H1 (cell line): ENCODE results near the gene GCNT1.

ENCODE experiments used
- CEBPB ChIP-seq: IDR thresholded peaks from 2 replicates; pipeline ENCODE4 v1.6.1; 2012; ENCODE audit warnings: low read depth, low read length
- EGR1 ChIP-seq: IDR thresholded peaks from 2 replicates; pipeline ENCODE4 v1.6.1; 2011; ENCODE audit warnings: low read depth, low read length, borderline replicate concordance
- EP300 ChIP-seq, 2 experiments: IDR thresholded peaks; 1 replicate in 1 of 2; 2 replicates in 1 of 2; pipeline ENCODE4 v1.6.1; 2011 to 2012; ENCODE audit warnings: low read depth in 2 of 2, low read length in 2 of 2, mild to moderate bottlenecking in 2 of 2, borderline replicate concordance in 1 of 2, inconsistent platforms in 1 of 2, moderate library complexity in 1 of 2
- EZH2 ChIP-seq: fragments of 200-600 bp; sonication (generic); IDR thresholded peaks from 2 replicates; pipeline ENCODE4 v1.7.1; 2012; ENCODE audit warnings: low read depth, mild to moderate bottlenecking, moderate library complexity, low read length, inconsistent platforms; ENCODE audit not compliant: severe bottlenecking
- HDAC2 ChIP-seq, 2 experiments: fragments of 300-600 bp in 1 of 2; sonication (generic) in 1 of 2; IDR thresholded peaks; 2 replicates each; pipeline ENCODE4 v1.6.1; 2011 to 2012; ENCODE audit warnings: low read depth in 2 of 2, low read length in 2 of 2, mild to moderate bottlenecking in 2 of 2, moderate library complexity in 2 of 2, borderline replicate concordance in 1 of 2, inconsistent platforms in 1 of 2
- JUND ChIP-seq: IDR thresholded peaks from 2 replicates; pipeline ENCODE4 v1.6.1; 2011; ENCODE audit warnings: mild to moderate bottlenecking, improper control_type of control experiment, low read length
- MAFK ChIP-seq: IDR thresholded peaks from 2 replicates; pipeline ENCODE4 v1.6.1; 2012; ENCODE audit warnings: low read depth, mild to moderate bottlenecking, improper control_type of control experiment, low read length
- RAD21 ChIP-seq, 2 experiments: IDR thresholded peaks in 1 of 2; conservative IDR thresholded peaks in 1 of 2; 2 replicates each; pipeline ENCODE4 v1.6.1; 2011; ENCODE audit warnings: low read depth in 2 of 2, low read length in 2 of 2, improper control_type of control experiment in 1 of 2, inconsistent platforms in 1 of 2, mild to moderate bottlenecking in 1 of 2, moderate library complexity in 1 of 2
- SUZ12 ChIP-seq: fragments of 200-600 bp; sonication (generic); IDR thresholded peaks from 2 replicates; pipeline ENCODE4 v1.6.1; 2012; ENCODE audit warnings: mild to moderate bottlenecking, inconsistent platforms, low read length, moderate library complexity, mixed read lengths
- TAF1 ChIP-seq: IDR thresholded peaks from 2 replicates; pipeline ENCODE4 v1.6.1; 2011; ENCODE audit warnings: mild to moderate bottlenecking, low read depth, low read length
- TF ChIP-seq, protein P1 (sequence below), 3 experiments: IDR thresholded peaks; 1 replicate in 2 of 3; 2 replicates in 1 of 3; pipeline versions ENCODE4 v1.5.1 to v1.6.1; 2011; ENCODE audit warnings: low read length in 3 of 3, mild to moderate bottlenecking in 3 of 3, inconsistent platforms in 2 of 3, low read depth in 1 of 3, moderate library complexity in 1 of 3; ENCODE audit not compliant: insufficient read depth in 1 of 3; ENCODE audit errors: control extremely low read depth in 1 of 3

DNA sequence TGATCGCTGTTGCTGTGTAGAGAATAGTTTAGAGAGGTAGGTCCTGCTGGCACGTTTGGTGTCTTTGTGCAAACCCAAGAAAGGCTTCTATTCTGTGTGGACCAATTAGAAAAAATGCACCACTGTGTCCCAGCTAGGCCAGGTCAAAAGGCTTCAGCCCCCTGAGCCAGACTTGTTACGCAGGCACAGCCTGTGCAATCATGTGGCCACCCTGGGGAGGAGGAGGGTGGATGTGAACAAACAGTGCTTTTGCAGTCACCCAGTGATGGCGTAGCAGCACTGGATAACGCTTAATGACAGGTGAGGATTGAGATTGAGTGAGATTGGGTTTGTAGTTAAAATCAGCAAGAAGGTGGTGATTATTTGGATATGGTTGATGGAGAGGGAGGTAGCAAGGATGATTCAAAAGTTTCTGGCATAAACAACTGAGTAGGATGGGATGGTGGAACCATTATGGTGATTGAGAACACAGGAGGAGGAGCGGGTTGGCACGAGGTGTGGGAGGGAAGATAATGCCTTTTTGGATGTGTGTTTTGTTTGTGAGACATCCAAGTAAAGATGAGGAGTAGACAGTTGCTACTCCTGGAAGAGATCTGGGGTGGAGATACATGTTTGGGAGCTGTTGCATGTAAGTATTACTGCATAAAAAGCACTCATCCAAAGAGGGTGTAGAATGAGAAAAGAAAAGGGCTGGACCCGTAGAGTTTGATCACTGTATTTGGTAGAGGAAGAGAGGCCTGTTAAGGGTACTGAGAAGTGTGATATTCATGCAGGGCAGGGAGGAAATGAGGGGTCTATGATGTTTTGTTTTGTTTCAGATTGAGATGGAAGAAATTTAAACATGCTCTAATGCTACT is 6.7 kb downstream of the GCNT1 start:
- TF ChIP-seq CEBPB (no peak), EZH2 (no peak), TAF1 (no peak), JUND (no peak), HDAC2 (IDR thresholded peaks at IDR 0.05; ENCODE audit: borderline replicate concordance in 1 of 2, low read depth in 2 of 2, low read length in 2 of 2) (no peak), RAD21 (IDR thresholded peaks at IDR 0.05 in 1 of 2, conservative IDR thresholded peaks at IDR 0.05 in 1 of 2; ENCODE audit: low read depth in 2 of 2, low read length in 2 of 2) (no peak), EGR1 (no peak), EP300 (IDR thresholded peaks at IDR 0.05; ENCODE audit: borderline replicate concordance in 1 of 2, low read depth in 2 of 2, low read length in 2 of 2) (no peak), MAFK (no peak), SUZ12 (no peak)
- TF ChIP-seq, protein P1, sequence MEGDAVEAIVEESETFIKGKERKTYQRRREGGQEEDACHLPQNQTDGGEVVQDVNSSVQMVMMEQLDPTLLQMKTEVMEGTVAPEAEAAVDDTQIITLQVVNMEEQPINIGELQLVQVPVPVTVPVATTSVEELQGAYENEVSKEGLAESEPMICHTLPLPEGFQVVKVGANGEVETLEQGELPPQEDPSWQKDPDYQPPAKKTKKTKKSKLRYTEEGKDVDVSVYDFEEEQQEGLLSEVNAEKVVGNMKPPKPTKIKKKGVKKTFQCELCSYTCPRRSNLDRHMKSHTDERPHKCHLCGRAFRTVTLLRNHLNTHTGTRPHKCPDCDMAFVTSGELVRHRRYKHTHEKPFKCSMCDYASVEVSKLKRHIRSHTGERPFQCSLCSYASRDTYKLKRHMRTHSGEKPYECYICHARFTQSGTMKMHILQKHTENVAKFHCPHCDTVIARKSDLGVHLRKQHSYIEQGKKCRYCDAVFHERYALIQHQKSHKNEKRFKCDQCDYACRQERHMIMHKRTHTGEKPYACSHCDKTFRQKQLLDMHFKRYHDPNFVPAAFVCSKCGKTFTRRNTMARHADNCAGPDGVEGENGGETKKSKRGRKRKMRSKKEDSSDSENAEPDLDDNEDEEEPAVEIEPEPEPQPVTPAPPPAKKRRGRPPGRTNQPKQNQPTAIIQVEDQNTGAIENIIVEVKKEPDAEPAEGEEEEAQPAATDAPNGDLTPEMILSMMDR (IDR thresholded peaks at IDR 0.05; ENCODE audit: control extremely low read depth in 1 of 3, insufficient read depth in 1 of 3, low read depth in 1 of 3, low read length in 3 of 3): no peak
